ENCODE data around the gene SIDT1.

The SIDT1 gene

DNA sequence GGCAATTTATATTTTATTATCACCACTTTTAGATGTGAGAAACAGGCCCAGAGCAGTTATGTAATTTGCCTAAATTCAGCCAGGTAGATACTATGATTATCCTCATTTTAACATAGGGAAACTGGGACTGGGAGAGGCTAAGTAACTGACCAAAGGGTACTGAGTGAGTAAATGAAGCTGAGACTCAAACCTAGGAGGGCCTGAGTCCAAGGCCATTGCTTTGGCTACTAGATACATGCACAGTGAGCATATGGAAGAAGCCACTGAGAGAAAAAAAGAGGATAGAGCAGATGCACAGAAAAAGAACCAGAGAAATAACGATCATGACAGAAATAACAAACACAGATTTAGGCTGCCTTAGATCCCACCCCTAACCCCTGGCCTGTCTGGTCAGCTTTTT, 130.5 kb downstream of the SIDT1 start:
- H3K4me3 ChIP-seq (replicated peaks; ENCODE audit: low read depth, low read length): no peak overlapping the region
- no peak for DNase-seq (ENCODE audit: low read depth)
- TF ChIP-seq CTCF (IDR thresholded peaks at IDR 0.05; ENCODE audit: low read length, missing control alignments): no peak

DNA sequence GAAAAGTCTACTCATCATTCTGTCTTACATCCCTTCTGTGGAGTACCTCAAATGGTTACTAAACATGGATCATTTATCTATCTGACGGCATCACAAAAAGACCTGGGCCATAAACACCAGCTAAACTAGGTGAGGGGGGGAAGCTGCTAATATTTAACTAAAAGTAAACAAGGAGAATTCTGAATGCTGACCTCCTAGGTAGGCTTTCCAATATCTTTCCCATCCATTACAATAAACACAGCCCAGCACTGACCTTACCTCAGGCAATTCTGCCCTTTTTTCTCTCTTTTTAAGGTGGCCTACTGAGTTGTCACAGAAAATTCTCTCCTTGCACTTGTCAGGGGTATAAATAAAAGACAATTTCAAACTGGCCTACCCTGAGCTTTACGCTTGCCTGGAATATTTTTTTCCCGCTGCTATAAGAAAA, 131.0 kb downstream of the SIDT1 start:
- no peak overlapping the region for H3K4me3 ChIP-seq (replicated peaks; ENCODE audit: low read depth, low read length)
- TF ChIP-seq CTCF (IDR thresholded peaks at IDR 0.05; ENCODE audit: low read length, missing control alignments): no peak
- no peak for DNase-seq (ENCODE audit: low read depth)

GRCh38 chr3:113663761-113664160, 131.4 kb downstream of the SIDT1 start:
- no peak for DNase-seq (ENCODE audit: low read depth)
- TF ChIP-seq CTCF (IDR thresholded peaks at IDR 0.05; ENCODE audit: low read length, missing control alignments): no peak
- no peak overlapping the region for H3K4me3 ChIP-seq (replicated peaks; ENCODE audit: low read depth, low read length)

DNA sequence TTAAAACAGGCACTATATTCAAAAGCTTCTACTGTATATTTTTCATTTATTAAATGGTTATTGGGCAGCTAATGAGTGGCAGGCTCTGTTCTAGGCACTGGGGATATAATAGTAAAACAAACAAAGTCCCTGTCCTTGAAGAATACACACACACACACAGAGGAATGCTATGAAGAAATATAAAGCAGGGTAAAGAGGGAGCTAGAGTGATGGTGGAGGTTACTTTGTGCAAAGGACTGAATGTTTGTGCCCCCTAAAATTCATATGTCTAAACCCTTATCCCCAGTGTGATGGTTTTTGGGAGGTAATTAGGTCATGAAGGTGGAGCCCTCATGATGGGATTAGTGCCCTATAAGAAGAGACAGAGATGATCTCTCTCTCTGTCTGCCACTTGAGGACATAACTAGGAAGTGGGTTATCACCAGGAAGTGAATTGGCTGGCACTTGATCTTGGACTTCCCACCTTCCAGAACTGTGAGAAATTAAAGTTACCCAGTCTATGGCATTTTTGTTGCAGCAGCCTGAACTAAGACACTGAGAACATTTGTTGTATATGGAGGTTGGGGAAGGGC, 132.3 kb downstream of the SIDT1 start:
- no peak for TF ChIP-seq CTCF (IDR thresholded peaks at IDR 0.05; ENCODE audit: low read length, missing control alignments)
- DNase-seq (ENCODE audit: low read depth): no peak
- no peak overlapping the region for H3K4me3 ChIP-seq (replicated peaks; ENCODE audit: low read depth, low read length)

- no peak for TF ChIP-seq CTCF (IDR thresholded peaks at IDR 0.05; ENCODE audit: low read length, missing control alignments)
- peak; percentile 23 for DNase-seq (ENCODE audit: low read depth)
- no peak overlapping the region for H3K4me3 ChIP-seq (replicated peaks; ENCODE audit: low read depth, low read length)
Observed at GRCh38 chr3:113668015-113668414, 135.7 kb downstream of the SIDT1 start.

GRCh38 chr3:113673593-113673992, 141.2 kb downstream of the SIDT1 start:
- TF ChIP-seq CTCF (IDR thresholded peaks at IDR 0.05; ENCODE audit: low read length, missing control alignments): no peak
- no peak for DNase-seq (ENCODE audit: low read depth)
- H3K4me3 ChIP-seq (replicated peaks; ENCODE audit: low read depth, low read length): no peak overlapping the region

- no peak overlapping the region for H3K4me3 ChIP-seq (replicated peaks; ENCODE audit: low read depth, low read length)
- no peak for DNase-seq (ENCODE audit: low read depth)
- TF ChIP-seq CTCF (IDR thresholded peaks at IDR 0.05; ENCODE audit: low read length, missing control alignments): no peak
Observed at GRCh38 chr3:113676261-113676660, 143.9 kb downstream of the SIDT1 start.

Measured in fibroblast of pulmonary artery (primary cell).